ENCODE measurements around the gene SLC6A6.

Gene SLC6A6

DNA sequence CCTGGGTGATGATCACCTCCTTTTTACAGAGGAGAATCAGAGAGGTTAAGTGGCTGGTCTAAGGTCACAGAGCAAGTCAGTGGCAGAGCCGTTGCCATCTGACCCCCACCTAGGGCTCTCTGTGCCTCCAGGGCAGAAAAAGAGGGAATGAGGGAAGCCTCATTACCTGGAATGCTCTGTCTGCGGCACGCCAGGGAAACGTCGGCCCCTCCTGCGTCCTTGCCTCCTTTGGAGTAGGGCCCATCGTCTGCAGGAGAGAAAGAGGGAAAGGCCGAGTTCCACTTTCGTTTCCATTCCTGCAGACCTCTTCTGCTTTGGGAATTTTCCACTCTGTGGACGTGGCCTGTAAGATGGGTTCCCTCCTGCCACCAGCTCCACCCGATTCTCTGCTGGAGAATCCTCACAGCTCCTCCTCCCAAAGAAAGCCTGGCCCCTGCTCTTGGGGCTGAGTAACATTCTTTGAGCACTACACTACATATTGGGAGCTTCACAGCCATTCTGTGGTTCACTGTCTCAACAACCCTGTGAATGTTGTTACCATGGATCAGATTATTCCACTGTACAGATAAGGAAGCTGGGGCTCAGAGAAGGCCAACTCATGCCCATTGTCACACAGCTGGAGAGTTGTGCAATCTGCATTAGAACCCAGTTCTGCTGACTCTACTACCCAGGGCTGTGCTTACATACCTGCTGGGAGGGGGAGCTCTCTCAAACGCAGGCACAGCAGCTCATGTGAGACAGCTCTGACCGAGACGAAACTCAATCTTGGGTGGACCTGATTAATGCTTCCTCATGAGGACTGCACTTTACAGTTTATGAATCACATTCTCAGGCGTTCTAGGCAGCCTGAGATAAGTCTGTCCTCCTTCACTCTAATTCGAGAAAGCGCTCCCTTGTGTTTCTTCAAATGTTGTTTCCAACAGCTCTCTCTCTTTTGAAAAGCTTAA is 123.6 kb downstream of the SLC6A6 start:
- no peak for FAIRE-seq

DNA sequence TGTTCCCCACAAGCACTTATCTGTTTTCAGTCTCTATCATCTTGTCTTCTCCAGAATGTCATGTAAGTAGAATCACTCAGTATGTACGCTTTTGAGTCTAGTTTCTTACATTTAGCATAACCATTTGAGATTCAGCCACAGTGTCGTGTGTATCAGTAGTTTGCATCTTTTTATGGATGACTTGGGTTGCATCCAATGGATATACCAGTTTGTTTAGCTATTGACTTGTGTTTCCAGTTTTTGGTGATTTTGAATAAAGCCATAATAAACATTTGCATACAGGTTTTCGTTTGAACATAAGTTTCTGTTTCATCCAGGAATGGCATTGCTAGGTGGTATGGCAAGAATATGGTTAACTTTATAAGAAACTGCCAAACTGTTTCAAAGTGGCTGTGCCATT is 125.7 kb downstream of the SLC6A6 start:
- no peak for FAIRE-seq

DNA sequence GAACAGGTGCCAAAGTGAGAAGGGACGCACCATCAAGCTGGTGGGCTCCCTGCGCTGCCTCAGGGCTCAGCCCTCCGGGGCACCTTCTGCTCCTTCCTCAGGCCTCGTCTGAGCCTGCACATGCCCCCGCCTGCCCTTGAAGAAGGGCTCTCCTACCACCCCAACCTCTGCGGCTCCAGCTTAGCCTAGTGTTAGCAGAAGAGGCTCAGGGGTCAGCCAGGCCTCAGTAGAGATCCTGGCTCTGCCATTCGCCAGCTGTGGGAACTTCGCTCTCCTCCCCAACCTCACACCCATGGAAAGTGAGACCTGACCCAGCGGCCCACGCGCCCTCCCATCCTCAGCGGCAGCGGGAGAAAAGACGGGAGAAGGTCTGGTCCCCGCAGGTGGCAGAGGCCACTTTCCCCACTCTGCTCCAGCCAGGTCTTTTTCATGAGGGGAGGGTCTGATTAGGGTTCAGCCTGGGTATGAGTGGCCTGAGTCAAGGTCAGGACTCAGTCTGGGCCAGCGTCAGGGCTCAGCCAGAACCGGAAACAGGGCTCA is 129.5 kb downstream of the SLC6A6 start:
- FAIRE-seq = no peak

DNA sequence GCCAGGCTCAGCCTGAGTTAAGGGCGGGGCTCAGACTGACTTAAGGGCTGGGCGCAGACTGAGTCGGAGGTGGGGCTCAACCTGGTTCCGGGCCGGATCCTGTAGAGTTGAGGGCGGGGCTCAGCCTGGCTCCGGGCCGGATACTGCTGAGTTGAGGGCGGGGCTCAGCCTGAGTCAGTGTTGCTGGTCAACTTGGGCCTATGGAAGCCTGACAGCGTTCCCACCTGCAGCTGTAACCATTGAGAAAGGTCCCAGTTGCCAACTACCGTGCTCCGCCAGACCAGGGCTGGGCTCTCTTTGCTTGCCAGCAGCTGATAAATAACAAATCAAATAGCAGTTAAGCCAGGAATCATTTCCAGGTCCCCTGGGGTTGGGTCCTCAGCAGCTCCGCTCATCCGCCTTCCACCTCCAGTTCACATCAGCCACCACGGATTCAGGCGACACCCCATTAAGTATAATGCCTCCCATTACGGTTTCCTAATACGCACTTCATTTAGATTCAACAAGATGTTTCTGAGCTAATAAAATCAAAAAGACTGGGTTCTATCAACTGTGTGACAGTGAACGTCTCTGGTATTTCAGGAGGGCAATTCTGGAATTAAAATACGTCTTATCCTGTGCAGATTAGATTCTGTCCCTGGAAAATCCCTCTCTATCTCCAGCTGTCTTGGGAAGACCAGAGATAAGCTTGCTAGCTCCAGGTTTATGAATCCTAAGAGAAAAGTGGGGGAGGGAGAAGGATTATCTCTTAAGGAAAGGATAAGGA is 130.5 kb downstream of the SLC6A6 start:
- no peak for FAIRE-seq

DNA sequence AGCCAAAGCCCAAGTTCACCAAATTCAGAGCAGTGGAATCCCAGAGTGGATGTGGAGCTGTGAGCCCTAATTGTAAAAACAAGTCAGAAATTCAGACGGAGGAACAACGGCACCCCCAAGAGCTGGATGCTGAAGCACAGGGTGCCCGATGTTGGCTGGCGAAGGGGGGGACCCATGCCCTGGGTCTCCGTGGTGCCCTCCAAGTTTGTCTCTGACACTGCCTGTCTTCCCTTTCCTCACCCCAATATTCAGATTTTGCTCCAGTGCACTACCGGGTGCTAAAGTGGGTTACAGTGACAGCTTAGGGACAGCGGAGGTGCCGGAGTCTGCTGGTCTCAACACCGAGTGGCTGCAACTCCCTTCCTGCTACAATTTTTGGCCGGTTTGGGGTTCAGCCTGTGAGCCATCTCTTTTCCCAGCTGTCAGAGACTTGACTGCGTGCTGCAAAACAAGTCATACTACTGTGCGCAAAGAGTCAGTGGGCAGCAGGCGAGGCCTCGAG is 131.1 kb downstream of the SLC6A6 start:
- FAIRE-seq = no peak

DNA sequence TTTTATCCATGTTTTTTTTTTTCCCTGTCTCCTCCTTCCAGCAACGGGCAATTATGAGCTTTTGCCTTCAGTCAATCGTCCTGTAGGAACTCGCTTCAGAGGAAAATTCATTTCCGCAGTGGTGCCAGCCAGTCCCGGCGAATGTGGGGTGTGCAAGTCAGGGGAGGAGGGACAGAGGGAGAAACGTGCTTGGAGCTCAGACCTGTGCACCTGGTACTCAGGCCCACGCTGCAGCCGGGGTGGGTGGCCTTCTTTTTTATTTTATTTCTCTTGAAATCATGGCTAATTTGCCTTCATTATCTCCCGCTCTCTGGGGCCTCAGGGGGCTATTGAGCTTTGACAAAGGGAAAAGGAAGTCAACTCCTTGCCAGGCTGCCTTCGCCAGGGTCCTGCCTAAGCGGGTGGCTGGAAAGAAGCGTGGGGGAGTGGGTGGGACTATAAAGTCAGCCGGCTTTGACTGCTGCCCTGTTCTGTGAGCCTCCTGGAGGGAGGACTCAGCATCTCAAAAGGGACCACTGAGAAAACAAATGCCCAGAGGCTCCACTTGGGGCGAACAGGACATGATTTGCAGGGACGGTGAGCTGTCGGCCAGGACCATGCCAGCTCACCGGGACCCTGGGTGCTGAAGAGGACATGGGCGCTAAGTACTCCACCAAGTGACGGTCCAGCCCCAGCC is 132.2 kb downstream of the SLC6A6 start:
- FAIRE-seq = no peak

DNA sequence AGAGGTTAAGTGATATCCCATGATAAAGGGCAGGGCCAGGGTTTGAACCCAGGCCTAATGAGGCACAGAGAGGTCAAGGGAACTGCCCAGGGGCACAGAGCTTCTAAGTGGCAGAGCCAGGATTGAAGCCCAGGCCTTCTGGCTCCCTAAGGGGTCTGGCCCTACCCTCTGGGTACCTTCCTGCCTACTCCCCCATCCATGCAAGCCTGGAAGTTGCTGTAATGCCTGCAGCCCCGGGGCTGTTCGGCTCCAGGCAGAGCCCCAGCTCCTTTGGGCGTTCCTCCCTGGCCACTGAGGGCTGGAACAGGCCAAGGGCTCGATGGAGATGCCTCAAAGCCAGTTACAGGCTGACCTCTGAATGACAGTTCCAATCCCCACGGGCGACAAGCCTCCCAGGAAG is 133.2 kb downstream of the SLC6A6 start:
- no peak for FAIRE-seq

DNA sequence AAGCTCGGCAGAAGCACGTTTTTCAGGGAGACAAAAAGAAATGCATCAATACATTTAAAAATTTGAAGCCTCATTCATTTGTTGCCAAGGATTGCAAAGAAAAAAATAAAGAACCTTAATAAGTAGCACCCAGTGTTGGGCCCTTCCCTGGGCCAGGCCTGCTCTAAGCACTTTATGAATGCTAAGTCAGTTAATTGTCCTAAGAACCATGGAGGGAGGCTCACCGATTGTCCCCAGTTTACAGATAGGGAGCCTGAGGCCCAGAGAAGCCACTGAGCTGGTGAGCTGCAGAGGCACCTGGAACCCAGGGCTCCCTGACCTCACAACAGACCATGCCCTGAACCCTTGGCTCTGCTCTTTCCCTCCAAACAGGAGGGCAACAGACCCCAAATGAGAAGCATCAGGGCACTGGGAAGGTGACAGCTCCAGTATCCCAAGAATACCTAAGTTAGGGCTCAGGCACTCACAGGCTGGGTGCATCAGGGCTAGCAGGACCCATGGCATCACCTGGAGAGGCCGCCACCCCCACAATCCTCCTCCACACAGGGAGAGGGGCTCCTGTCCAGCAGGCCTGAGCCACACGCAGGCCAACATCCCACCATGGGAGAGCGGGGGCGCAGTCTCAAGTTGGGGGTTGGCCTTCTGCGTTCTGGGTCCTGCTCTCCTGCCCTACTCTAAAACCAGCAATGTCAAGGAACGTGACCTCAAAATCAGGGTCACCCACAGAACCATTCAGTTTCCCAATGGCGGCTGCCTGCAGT is 133.8 kb downstream of the SLC6A6 start:
- FAIRE-seq = no peak

DNA sequence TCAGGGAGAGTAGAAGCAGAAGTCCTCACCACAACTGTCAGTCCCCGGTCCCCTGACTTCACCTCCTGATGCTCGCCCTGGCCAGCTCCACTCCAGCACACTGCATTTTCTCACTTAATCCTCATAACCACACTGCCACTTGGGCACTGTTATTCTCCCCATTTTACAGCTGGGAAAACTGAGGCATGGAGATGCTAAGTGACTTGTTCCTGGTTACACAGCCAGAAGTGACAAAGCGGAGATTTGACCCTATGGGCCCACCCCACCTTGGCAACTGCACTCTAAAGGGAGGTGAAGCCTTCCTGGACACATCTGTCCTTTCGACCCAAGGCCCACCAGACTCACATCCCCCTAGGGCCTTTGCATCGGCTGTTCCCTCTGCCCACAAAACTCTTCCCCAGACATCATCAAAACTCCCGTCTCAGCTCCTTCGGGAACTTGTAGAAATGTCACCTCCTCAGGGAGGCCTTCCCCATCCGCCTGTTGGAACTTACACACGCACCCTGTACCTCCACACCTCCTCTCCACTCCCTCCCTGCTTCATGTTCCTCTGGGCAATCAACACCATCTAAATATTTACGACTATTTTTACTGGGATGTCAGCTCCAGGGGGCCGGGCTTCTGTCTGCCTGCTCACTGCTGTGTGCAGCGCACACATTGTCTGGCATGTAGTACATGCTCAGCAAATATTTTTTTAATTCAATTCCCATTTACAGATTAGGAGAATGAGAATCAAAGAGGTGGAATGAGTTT is 134.6 kb downstream of the SLC6A6 start:
- no peak for FAIRE-seq

DNA sequence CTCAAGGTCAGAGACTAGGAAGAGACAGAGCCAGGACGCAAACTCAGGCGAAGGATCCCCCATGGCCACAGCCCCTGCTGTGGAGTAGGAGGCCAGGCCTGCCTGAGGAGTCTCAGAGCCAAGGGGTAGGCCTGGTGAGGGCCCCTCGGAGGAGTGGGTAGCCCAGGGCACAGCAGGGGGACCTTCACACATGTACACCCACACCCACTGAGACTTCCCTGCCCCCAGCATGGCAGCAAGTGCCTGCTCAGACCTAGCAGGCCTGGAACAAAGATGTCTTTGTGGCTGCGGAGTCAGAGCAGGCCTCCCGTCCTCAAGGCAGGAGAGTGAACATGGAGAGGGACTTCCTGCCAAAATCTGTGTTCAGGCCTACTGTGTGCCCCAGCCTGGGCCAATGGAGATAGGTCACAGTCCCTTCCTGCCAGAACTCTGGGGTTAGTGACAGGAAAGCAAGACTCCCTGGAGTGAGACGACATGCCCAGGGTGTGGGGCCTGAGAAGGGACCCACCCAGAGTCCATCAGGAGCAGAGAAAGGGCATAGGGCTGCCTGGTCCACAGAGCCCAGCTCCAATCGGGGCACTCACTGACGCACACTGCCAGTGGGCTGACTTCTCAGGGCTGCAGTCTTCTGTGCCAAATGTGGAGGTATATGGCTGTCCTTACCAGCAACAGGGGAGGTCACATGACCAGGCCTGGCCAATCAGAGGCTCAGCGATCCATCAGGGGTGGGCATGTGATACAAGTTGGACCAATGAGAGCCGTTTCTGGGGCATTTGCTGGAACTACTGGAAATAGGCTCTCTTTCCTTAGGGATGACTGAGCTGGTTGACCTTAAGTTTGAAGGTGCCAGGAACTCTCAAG is 135.4 kb downstream of the SLC6A6 start:
- FAIRE-seq = no peak

DNA sequence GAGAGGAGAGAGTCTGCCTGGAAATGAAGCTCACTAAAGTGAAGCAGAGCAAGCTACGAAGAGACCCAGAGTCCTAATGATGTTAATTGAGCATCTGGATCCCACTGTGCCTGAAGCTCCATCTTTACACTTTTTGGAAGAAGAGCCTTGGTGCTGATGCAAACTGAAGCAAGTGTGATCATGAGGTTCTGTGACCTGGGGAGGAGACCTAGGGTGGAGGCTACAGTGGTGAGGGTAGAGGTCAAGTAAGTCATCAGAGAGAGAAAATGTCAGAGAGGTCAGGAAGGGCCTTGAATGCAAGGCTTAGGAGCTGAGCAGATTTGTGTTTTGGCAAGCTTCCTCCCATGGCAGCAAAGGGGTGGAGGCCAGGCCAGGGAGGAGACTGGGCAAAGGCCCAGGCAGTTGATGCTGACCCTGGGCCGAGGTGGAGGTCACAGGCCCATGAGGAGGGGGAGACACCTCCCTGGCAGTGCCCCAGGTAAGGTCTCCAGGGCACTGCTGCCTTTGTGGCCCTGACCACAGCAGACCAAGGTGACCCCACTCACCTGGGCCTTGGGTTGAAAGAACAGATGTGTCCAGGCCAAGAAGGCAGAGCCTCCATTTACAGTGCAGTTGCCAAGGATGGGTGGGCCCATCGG is 136.2 kb downstream of the SLC6A6 start:
- no peak for FAIRE-seq
